Measurements from ENCODE around the gene RTTN.

DNA sequence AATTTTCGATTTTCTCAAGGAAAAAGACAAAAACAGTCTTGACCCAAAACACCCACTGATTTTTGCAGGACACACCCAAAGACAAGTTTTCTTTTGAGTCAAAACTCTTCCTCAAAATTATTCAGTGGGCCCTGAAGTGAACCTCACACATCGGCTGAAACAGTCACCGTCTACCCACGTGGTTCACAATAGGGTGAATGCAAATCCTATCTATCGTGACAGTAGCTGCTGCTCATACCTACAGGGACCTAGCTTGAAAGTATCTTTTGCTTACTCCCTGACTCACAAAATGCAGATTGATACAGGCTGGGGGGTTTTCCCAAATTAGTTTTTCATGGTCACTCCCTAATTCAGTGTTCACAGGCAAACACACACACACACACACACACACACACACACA is 247.1 kb downstream of the RTTN start:
- TF ChIP-seq, protein P1, sequence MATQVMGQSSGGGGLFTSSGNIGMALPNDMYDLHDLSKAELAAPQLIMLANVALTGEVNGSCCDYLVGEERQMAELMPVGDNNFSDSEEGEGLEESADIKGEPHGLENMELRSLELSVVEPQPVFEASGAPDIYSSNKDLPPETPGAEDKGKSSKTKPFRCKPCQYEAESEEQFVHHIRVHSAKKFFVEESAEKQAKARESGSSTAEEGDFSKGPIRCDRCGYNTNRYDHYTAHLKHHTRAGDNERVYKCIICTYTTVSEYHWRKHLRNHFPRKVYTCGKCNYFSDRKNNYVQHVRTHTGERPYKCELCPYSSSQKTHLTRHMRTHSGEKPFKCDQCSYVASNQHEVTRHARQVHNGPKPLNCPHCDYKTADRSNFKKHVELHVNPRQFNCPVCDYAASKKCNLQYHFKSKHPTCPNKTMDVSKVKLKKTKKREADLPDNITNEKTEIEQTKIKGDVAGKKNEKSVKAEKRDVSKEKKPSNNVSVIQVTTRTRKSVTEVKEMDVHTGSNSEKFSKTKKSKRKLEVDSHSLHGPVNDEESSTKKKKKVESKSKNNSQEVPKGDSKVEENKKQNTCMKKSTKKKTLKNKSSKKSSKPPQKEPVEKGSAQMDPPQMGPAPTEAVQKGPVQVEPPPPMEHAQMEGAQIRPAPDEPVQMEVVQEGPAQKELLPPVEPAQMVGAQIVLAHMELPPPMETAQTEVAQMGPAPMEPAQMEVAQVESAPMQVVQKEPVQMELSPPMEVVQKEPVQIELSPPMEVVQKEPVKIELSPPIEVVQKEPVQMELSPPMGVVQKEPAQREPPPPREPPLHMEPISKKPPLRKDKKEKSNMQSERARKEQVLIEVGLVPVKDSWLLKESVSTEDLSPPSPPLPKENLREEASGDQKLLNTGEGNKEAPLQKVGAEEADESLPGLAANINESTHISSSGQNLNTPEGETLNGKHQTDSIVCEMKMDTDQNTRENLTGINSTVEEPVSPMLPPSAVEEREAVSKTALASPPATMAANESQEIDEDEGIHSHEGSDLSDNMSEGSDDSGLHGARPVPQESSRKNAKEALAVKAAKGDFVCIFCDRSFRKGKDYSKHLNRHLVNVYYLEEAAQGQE (IDR thresholded peaks at IDR 0.05; ENCODE audit: insufficient read depth in 1 of 2, low read depth in 2 of 2, low read length in 1 of 2), result no peak
- TF ChIP-seq, protein P2, sequence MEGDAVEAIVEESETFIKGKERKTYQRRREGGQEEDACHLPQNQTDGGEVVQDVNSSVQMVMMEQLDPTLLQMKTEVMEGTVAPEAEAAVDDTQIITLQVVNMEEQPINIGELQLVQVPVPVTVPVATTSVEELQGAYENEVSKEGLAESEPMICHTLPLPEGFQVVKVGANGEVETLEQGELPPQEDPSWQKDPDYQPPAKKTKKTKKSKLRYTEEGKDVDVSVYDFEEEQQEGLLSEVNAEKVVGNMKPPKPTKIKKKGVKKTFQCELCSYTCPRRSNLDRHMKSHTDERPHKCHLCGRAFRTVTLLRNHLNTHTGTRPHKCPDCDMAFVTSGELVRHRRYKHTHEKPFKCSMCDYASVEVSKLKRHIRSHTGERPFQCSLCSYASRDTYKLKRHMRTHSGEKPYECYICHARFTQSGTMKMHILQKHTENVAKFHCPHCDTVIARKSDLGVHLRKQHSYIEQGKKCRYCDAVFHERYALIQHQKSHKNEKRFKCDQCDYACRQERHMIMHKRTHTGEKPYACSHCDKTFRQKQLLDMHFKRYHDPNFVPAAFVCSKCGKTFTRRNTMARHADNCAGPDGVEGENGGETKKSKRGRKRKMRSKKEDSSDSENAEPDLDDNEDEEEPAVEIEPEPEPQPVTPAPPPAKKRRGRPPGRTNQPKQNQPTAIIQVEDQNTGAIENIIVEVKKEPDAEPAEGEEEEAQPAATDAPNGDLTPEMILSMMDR (IDR thresholded peaks at IDR 0.05), result no peak
- TF ChIP-seq TCF7L2 (IDR thresholded peaks at IDR 0.05; ENCODE audit: low read depth, low read length), result no peak
